Astrocyte (in vitro differentiated cells and primary cell): ENCODE results near the gene FTO.

Source experiments
- CTCF ChIP-seq: IDR thresholded peaks from 2 replicates; pipeline ENCODE4 v1.5.1; 2011; ENCODE audit warnings: low read depth, mild to moderate bottlenecking, inconsistent platforms, low read length, moderate library complexity; ENCODE audit not compliant: insufficient read depth
- EZH2 ChIP-seq: IDR thresholded peaks from 2 replicates; pipeline ENCODE4 v1.6.1; 2012; ENCODE audit warnings: mild to moderate bottlenecking, low read length, inconsistent platforms; ENCODE audit not compliant: insufficient read depth

GRCh38 chr16:53775821-53776431 lies 72.0 kb downstream of the FTO start:
- no peak for TF ChIP-seq EZH2
- no peak for TF ChIP-seq CTCF
